ENCODE data around the gene SLC22A31.

- no peak for TF ChIP-seq CTCF (IDR thresholded peaks at IDR 0.05; ENCODE audit: low read length)
- TF ChIP-seq EZH2 (IDR thresholded peaks at IDR 0.05; ENCODE audit: borderline replicate concordance, low read length) = no peak
These were observed 24.8 kb downstream of the SLC22A31 start for GRCh38 chr16:89175280-89176146.

Data from OCI-LY1 (cell line).